ENCODE measurements around the gene MICU1.

The MICU1 gene

DNA sequence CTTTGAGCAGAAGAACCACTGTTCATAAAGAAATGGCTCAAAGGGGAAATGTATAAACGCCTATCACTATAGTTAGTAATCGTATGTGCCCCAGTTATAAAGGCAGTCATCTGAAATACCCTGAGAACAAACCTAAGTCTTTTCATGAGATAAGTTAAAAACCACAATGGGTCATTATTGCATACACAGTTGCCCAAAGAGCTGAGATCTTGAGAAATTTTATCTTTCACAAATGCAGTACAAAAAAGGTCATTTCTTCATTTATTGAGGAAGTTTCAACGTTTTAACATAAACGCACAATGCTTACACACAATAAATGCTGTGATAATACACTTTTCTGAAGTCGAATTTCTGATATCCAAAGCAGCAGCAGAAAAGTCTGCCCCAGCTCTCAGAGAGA lies 114.4 kb downstream of the MICU1 start:
- H3K4me3 ChIP-seq (ENCODE audit: low read depth, low read length), result no peak overlapping the region
- TF ChIP-seq, protein P1, sequence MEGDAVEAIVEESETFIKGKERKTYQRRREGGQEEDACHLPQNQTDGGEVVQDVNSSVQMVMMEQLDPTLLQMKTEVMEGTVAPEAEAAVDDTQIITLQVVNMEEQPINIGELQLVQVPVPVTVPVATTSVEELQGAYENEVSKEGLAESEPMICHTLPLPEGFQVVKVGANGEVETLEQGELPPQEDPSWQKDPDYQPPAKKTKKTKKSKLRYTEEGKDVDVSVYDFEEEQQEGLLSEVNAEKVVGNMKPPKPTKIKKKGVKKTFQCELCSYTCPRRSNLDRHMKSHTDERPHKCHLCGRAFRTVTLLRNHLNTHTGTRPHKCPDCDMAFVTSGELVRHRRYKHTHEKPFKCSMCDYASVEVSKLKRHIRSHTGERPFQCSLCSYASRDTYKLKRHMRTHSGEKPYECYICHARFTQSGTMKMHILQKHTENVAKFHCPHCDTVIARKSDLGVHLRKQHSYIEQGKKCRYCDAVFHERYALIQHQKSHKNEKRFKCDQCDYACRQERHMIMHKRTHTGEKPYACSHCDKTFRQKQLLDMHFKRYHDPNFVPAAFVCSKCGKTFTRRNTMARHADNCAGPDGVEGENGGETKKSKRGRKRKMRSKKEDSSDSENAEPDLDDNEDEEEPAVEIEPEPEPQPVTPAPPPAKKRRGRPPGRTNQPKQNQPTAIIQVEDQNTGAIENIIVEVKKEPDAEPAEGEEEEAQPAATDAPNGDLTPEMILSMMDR (IDR thresholded peaks at IDR 0.05; ENCODE audit: control insufficient read depth, extremely low read depth, insufficient read depth), result no peak
- no peak for DNase-seq (ENCODE audit: low read depth)

DNA sequence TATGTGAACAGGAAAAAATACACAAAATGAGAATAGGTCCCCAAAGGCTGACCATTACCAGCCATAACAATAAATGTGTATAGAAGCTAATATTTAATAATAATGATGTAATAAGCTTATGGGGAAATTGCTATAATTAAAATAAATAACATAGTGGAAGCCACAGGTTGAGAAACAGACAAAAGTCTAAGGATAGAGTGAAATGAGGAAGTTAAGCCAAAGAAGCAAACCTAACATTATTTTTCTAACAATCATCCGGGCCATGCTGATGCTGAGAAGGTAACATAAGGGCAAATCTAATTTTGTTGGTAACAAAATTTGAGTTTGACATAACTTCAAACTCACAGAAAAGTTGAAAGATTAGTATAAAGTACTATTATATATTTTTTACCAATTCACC lies 115.9 kb downstream of the MICU1 start:
- H3K4me3 ChIP-seq (ENCODE audit: low read depth, low read length), result no peak overlapping the region
- no peak for DNase-seq (ENCODE audit: low read depth)
- TF ChIP-seq, protein P1 (IDR thresholded peaks at IDR 0.05; ENCODE audit: control insufficient read depth, extremely low read depth, insufficient read depth), result no peak

DNA sequence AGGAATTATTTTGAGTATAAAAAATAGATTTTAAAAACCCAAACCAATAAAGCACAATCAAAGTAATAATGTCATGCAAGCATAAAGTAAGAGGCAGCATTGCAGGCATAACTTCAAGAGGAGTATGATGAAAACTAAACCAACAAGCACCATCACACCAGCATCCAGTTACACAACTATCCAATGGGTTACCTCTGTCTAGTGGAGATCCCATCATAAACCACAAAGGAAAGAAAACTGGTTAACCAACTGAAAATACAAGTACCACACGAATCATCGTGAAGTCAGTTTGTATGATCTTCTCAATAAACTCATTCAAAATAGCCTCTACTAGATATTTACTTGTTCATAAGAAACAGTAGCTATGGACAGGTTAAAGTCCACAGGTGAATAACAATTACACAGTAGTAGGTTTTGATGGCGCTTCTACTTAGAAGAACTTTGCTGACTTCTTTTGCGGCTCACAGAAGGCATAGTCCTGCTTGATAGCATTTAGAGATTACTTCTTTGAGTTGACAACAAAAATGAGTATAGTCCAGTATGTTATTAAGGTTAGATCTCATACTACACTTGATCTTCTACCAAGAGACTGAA lies 116.6 kb downstream of the MICU1 start:
- TF ChIP-seq, protein P1 (IDR thresholded peaks at IDR 0.05; ENCODE audit: control insufficient read depth, extremely low read depth, insufficient read depth), result no peak
- no peak overlapping the region for H3K4me3 ChIP-seq (ENCODE audit: low read depth, low read length)
- DNase-seq (ENCODE audit: low read depth), result no peak

DNA sequence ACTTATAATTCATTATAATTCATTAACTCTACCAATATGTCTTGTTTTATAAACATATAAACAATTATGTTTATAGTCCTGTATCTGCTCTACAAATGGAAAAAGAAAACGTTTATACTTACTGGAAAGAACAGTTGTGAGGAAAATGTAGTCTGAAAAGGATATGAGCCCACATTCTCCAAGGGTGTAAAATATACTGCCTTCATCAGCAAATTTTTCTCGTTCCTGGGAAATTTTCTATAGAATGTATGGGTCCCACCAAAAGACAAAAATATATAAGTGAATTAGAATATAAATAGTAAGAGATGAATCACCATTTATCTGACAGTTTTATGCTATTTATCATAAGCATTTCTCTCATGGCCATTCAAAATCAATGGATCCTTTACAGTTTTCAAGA lies 117.8 kb downstream of the MICU1 start:
- H3K4me3 ChIP-seq (ENCODE audit: low read depth, low read length), result no peak overlapping the region
- no peak for DNase-seq (ENCODE audit: low read depth)
- TF ChIP-seq, protein P1 (IDR thresholded peaks at IDR 0.05; ENCODE audit: control insufficient read depth, extremely low read depth, insufficient read depth), result no peak

DNA sequence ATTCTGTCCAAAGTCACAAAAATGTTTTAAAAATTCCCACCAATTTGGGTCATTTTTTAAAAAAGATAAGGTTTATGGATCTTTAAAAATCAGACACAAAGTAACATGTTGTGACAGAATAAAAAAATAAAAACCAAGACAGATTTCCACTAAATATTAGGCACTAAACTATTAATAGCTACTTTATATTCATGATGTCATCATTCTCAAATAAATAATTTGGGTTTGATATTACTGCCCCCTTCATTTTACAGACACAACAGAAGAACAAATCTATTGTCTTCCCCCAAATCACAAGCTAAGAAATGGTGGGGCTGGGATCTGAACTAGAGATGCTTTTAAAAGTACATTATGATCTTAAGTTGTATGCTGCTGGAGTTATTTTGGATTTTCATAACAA lies 119.4 kb downstream of the MICU1 start:
- no peak overlapping the region for H3K4me3 ChIP-seq (ENCODE audit: low read depth, low read length)
- TF ChIP-seq, protein P1 (IDR thresholded peaks at IDR 0.05; ENCODE audit: control insufficient read depth, extremely low read depth, insufficient read depth), result no peak
- DNase-seq (ENCODE audit: low read depth), result no peak

DNA sequence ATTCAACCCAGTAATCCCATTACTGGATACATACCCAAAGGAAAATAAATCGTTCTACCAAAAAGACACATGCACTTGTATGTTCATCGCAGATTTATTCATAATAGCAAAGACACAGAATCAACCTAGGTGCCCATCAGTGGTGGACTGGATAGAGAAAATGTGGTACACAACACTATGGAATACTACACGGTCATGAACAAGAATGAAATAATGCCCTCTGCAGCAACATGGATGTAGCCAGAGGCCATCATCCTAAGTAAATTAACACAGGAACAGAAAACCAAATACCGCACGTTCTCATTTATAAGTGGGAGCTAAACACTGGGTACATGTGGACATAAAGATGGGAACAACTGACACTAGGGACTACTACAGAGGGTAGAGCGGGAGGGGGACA lies 120.4 kb downstream of the MICU1 start:
- H3K4me3 ChIP-seq (ENCODE audit: low read depth, low read length), result no peak overlapping the region
- DNase-seq (ENCODE audit: low read depth), result no peak
- TF ChIP-seq, protein P1 (IDR thresholded peaks at IDR 0.05; ENCODE audit: control insufficient read depth, extremely low read depth, insufficient read depth), result no peak

Data from LNCaP clone FGC (cell line).